GM19239 (cell line): ENCODE results near the gene MGAT4B.

ENCODE experiments used
- DNase-seq: peaks from one replicate; pipeline ENCODE4 v3.0.0; 2011; ENCODE audit warnings: low spot score; ENCODE audit not compliant: insufficient read length
- FAIRE-seq: peaks from 2 replicates; lab custom pipeline; 2011; peaks lifted over from hg19 to GRCh38; lab: Jason Lieb, UNC

MGAT4B gene

DNA sequence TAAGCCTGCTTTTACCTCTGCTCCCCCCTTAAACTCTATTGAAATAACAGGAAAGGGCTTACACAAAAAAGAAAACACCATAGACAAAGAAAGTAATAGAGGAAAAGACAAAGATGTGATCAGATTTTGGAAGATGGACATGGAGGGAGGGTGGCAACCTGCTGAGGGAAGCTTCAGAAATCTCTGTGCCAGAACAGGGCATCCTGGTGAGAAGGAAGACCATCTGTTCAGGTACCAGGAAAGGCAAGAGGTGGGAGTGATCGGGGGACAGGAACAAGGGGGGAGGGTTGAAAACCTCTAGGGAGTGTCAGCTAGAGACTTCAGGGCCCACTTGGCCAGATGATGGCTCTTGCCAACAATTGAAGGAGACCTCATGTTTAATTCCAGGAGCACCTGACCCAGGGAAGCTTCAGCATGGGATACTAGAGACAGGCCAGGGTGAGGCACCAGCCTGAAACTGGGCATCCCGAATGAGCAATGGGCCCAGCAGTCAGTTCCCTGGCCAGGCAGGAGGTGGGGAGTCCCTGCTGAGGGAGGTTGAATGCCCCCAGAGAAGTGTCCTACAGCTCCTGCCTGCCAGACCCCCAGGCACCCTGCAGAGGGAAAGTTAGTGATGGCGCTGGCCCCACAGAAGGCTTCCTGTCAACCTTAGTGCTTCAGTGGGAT is 22.2 kb upstream of the MGAT4B start:
- FAIRE-seq (no peak), DNase-seq (no peak)

DNA sequence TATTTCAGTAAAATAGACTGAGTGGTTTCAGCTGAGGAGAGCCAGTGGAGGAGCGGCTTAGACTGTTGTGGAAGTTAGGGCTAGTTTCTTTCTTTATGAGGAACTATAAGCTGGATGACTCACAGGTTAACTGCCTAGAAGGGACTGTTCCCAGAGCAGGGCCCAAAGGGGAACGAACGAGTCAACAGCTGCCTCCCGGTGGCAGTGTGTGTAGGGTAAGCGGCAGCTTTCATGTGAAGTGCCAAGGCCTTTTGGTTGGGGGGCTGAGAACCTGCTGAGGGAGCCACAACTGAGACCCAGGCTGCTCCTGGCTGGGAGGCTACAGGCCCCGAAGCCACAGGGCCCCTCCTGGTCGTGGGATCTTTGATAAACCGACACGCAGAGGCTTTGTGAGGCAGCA is 21.0 kb upstream of the MGAT4B start:
- no peak for DNase-seq
- no peak for FAIRE-seq

DNA sequence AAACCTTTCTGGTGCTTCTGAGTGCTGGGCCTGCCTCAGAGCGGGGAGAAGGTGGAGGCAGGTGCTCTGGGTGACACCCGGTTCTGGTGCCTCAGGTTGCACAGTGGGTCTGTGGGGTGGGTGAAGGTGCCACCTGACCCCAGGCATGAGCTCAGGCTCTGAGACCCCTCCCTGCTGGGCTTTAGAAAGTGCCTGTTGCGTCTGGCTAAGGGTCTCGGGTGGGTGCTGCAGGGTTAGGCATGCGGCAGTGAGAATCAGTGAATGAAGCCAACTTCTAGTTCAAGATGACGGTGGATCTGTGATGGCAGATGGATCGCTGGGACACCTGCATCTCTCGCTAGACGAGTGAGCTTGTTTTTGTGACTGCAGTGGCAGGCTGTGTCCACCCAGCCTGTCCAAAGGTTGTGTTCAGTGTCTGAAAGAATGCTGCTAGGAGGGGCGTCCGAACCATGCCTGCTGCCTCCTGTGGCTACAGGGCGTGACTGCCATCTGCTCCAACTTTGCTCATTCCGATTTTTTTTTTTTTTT is 19.1 kb upstream of the MGAT4B start:
- no peak for DNase-seq
- no peak for FAIRE-seq

DNA sequence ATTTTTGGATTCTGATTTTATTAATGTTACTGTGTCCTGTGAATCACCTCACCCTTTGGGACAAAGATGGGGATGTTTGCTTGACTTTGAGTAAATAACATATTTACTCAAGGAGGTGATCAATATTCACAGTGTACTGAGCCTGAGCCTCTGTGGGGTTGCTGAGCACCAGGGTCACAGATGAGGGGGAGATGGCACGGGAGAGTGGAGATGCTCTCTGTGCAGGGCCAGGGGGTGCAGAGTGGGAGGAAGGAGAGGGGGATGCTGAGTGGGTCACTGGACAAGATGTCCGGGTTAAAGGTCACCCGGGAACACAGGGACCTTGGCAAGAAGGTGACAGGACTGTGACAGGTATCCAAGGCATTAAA is 18.1 kb upstream of the MGAT4B start:
- FAIRE-seq (no peak), DNase-seq (no peak)

DNA sequence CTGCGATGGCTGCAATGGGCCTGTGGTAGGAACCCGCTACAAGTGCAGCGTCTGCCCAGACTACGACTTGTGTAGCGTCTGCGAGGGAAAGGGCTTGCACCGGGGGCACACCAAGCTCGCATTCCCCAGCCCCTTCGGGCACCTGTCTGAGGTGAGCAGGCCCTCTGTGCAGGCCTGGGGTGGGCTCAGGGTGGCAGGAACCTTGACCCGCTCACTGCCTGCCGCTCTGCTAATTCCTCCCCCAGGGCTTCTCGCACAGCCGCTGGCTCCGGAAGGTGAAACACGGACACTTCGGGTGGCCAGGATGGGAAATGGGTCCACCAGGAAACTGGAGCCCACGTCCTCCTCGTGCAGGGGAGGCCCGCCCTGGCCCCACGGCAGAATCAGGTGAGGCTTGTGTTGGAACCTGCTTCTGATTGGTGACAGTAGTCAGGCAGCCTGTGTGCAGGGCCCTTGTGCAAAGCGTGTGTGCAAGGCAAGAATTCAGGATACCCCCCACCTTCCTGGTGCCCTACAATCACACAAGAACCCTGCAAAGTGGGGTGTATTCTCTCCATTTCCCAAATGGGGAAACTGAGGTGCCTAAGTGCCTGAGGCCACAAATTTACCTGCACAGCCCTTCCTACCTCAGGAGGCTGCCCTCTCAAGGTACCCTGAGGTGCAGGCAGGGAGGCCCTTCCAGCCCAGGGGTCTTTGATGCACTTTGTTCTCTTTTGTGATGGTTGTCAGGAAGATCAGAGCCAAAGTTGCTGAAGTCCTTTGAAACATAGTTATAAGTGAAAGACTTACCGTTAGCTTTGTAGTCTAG is 17.5 kb upstream of the MGAT4B start:
- no peak for DNase-seq
- FAIRE-seq, result no peak

DNA sequence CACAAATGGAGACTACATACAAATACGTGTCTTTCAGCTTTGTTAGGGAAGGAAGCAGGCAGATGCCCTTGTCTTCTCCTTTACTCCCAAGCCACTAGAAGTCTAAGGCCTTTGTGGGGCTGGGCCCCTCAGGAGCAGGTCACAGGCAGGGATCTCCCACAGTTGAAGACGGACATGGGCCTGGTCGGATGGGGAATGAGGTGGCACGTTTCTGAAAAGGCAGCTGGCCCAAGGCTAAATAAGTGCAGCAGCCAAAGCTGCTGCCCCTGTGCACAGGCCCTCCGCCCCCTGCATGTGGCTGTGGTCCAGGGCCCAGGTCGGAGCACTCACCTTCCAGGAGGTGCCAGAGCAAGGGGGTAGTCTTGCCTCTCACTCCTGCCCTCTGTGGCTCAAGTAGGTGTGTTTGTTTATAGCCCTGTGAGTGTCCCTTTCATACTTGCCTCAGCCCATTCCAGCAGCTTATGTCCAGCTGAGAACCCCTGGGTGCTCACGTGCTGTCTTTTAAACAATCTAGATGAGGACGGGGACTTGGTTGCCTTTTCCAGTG is 15.9 kb upstream of the MGAT4B start:
- no peak for DNase-seq
- FAIRE-seq, result no peak

DNA sequence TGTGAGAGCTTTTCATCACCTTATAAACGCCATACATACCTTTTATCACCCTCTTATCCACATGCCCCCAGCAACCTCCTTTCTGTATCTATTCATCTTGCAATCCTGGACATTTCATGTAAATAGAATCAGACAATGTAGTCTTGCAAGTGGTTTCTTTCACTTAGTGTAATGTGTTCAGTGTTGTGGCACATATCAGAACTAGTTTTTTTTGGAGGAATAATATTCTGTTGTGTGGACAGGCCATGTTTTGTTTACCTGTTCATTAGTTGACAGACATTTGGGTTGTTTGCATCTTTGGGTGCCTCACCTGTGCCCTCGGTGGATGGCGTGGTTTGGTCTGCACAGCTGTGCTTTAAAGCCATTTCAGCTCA is 15.4 kb upstream of the MGAT4B start:
- DNase-seq, result no peak
- no peak for FAIRE-seq

DNA sequence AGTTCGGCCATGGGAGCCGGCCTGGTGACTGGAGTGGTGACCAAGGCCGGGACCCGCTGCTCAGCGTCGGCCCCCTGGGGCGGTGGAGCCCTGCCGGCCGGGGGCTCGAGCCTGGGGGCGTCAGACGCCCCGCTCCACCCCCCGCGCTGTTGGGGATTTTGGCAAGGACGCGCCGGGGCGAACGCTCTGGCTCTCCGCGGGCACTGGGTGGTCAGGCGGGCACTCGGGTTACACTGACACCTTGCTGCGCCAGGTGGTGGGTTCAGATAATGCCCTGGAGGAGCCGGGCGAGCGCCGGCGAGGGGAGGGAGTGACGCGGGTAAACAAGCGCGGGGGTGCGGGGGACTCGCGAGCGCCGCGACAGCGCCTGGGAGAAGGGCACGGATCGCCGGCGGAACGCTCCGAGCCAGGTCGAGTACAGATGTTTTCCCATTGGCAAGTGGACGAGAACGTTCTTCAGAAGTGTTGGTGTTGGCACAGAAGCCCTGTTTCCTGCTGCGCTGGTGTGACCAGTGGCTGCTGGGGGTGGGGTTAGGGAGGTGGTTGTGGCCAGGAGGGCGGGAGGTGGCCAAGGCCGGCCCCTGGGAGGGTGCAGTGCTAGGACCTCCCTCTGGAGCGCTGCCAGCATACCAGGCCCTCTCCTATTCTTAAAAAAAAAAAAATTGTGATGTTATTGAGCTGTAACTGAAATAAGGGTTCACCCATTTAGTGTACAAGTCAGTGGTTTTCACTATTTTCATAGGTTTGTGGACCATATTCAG is 14.8 kb upstream of the MGAT4B start:
- FAIRE-seq, result peak; percentile 96
- DNase-seq, result peak; percentile 88

DNA sequence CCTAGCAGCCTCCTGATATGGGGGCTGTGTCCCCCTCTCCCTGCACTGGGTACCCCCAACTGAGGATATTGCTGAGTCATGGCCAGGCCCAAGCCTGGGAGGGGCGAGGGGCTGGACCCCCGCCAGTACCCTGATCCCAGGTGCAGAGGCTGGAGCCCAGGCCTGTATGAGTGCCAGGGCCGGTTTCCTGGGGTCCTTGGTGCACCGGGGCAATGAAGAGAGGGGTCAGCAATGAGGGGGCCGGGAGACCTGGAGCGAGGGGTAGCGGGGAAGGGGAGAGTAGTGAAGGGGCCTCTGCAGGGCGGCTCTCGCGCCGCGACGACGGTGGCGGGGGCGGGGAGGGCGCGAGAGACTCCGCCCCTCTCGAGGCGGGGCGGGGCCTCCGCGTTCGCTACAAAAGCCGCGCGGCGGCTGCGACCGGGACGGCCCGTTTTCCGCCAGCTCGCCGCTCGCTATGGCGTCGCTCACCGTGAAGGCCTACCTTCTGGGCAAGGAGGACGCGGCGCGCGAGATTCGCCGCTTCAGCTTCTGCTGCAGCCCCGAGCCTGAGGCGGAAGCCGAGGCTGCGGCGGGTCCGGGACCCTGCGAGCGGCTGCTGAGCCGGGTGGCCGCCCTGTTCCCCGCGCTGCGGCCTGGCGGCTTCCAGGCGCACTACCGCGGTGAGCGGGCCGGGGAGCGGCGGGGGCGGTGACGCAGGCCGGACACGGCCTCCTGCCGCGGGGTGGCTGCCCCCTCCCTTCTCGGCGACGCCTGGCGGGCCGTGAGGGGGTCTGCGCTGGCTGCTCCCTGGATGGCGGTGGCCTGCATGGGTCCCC is 14.0 kb upstream of the MGAT4B start, which contains the start of gene SQSTM1:
Gene SQSTM1, plus strand, starts transcription at position 423 of the 815 bp plus-strand sequence. Its CDS starts 32 bp downstream, at position 455.
- DNase-seq, result peak; percentile 67
- FAIRE-seq, result peak; percentile 63

DNA sequence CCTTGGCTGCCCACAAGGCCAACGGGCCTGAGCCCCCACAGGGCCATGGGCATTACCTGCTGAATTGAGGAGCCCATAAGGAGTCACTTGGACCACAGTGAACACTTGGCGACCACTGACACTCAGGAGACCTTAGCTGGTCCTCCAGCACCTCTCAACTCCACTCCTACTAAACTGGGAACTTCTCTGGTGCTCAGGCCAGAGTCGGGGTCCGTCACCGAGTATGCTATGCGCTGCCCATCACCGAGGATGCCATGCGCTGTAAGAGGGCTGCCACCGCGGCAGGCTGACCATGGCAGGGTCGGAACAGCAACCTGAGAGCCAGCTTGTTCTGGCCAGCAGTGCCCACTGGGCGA is 13.4 kb upstream of the MGAT4B start:
- DNase-seq, result no peak
- peak; percentile 11 for FAIRE-seq

DNA sequence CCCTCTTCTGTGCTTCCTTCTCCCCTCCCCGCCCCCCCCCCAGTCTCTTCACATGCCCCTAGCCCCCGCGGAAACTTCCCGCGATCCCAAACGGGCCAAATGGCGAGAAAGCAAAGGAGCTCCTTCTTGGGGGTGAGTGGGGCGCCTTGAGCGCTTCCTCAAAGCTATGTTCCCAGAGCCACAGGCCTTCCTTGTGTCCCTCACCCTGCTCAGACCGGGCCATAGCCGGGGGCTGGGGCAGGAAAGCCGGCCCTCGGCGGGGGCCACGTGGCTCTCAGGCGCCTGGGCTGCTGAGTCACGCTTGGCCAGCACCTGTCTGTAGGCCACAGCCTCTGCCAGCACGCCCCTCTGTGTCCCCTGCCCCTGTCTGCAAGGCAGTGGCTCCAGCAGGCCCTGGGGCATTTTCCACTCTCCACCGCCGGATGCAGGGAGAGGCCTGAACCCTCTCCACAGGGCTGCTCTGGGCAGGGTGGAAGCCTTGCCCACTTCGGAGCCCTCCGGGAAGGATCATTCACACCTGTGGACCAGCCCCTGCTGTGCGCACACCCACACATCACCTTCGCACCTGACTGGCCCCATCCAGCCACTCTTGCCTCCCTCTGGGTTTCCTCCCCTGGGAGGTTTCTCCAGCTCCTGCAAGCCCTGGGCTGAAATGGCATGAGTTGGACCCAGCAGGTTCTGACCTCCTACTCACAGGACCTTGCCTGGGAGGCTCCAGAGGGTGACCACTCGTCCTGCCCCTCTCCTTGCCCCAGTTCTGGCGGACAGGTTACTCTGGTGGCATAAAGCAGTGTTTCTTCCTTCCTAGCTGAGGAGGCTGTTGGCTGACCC is 12.8 kb upstream of the MGAT4B start:
- FAIRE-seq (peak; percentile 39), DNase-seq (no peak)

DNA sequence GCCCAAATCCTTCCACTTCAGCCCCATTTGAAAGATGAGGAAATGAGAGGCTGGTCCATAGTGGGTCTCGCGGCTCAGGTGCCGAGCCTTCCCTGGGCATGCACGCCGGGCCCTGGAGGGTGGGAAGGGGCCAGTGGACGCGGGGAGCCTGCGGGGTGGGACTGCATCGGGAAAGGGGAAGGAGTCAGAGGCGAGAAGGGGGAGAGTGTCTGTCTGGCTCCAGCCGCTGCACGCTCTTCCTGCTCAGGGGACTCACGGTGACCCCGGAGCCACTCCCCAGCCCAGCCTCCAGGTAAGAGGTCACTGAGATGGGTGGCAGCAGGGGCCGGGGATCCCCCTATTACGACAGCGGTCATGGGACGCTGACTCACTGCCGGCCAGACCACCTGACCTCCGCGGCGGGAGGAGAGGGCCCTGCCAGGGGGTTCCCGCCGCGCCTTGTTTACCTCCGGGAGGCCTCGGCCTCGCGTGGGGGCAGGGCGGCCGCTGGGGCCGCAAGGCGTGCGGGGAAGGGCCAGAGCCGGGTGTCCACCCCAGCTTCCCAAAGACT is 12.2 kb upstream of the MGAT4B start:
- FAIRE-seq (peak; percentile 92), DNase-seq (peak; percentile 92)

DNA sequence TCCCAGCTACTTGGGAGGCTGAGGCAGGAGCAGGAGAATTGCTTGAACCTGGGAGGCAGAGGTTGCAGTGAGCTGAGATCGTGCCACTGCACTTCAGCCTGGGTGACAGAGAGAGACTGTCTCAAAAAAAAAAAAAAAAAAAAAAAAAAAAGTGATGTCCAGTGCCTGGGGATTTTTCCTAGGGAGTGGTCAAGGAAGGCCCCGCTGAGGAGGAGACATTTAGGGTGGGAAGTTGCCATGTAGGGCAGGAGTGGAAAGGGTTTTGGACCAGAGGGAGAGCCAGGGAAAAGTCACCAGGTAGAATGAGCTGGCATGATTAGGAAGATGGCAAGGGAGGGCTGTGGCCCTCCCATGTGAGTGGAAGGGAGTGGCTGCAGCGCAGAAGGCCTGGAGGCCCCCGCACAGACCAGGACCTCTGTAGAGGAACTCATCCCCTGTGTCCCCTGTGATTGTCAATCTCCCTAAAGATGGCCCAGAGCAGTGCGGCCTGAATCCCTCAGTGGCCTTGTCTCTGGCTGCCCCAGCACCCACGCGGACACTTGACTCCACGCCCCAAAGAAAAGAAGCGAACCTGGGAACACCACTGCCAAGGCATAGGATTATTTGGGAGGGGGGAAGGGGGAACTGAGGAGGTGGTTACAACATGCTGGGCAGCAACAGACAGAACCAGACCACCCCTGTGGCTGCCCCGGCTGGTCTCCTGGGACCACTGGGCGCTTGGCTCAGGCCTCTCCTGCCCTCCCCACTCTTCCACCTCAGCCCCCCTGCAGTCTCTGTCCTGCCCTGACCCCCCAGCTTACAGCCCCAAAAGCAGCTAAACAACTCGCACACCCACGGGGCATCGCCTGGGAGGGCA is 11.5 kb upstream of the MGAT4B start:
- no peak for DNase-seq
- FAIRE-seq, result no peak

DNA sequence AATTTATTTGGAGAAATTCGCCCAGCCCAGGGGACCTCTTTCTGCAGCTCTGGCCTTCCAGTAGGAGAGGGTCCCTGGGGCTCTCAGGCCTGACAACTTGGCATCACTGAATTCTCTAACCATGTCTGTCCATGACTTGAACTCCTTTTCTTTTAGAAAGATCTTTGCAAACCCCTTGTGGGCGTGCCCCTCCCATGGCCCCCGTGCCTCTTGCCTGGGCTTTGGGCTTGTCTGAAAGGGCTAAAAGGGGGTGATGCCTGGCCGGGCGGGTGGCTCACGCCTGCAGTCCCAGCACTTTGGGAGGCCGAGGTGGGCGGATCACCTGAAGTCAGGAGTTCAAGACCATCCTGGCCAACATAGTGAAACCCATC is 10.8 kb upstream of the MGAT4B start:
- FAIRE-seq (no peak), DNase-seq (no peak)

DNA sequence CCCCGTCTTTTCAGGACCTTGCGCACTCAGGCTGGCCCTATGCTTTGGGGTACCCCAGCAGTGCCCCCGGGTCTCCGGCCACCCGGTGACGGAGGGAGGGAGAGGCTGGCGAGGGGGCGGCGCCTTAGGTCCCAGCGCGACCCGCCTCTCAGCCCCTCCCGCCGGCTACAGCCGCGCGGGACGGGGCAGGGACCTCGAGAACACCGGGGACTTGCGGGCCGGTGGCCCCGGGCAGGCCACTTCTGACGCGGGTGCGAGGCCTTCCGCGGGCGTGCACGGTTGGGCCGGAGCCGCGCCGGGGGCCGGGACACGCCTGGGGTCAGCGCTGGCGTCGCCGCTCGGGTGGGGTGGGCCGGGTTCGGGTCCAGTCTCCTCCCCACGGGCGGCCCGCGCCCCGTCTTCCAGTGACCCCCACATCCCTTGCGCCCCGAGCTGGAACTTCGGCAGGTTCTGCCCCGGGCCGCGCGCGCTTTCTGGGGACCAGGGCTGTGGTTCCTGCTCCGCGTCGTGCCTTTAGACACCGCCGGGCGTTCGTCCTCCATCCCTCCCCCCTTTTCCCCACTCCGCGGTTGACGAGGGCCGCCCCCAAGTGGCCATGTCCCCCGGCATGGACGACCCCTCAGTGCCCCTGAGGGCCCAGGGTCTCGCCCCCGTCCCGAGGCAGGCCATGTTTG is 10.3 kb upstream of the MGAT4B start:
- DNase-seq (no peak), FAIRE-seq (no peak)

DNA sequence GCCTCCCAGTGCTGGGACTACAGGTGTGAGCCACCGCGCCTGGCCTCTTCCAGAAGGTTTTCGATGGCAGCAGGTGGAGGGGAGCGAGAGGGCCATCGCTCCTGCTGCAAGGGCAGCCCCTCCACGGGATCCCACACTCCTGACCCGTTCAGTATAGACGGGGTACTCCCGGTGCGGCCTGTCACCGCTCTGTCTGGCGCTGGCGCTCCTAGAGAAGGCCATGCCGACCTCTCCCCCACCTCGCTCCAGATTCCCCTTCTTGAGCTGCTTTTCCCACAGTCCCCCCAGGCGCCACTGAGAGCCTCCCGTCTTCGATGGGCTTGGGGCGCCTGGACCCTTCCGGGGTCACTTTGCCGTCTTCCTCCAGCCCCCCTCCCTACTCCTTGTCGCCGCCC is 9.7 kb upstream of the MGAT4B start:
- FAIRE-seq, result no peak

DNA sequence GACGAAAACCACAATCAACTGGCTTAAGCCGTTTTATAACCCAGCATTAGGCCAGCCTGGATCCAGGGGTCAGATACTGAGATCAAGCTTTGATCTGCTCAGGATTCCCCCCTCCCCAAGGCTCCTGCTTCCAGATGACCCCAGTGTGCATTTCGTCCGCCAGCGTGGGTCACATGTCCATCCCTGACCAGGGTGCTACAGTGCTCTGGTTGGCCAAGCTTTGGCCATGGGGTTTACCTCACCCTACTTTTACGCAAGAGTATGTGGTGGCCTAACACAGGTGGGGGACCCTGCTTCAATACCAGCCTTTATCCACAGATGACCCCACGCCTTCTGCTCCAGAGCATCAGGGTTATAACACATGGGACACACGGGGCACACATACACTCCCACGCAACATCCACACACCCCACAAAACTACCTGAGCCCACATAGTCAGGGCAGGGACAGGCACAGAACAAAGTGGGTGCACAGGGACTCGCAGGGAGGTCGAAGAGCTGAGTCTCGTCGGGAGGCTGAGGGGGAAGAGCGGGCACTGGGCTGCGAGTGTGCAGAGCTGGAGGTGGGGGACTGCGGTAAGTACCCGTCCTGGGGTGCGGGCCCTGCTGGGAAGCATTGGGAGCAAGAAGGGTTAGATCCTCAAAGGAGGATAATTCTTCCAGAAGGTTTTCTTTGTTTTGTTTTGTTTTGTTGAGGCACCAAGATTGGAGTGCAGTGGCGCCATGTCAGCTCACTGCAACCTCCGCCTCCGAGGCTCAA is 9.0 kb upstream of the MGAT4B start:
- FAIRE-seq, result no peak
- DNase-seq, result no peak

More for the DNA sequence above, 9.7 kb upstream of the MGAT4B start:
- no peak for DNase-seq
